Neural crest cell (in vitro differentiated cells): ENCODE results near the gene LENG9. TPM values are rescaled to one million over a fixed set of nuclear protein-coding genes. Genes with fewer than 3 reads are reported as not detected.

Experiments
- DNase-seq: peaks from one replicate; pipeline ENCODE4 v3.0.0; 2021; ENCODE audit warnings: low read depth, mixed read lengths, low spot score
- H3K27ac Mint-ChIP-seq: one replicate; pipeline ENCODE4 v1.8.0; 2021; ENCODE audit warnings: mild to moderate bottlenecking, mixed read lengths; ENCODE audit not compliant: unreplicated experiment
- H3K27me3 Mint-ChIP-seq: 2 replicates; pipeline ENCODE4 v1.8.0; 2021; ENCODE audit warnings: low read depth, mild to moderate bottlenecking, mixed read lengths
- H3K36me3 Mint-ChIP-seq: 2 replicates; pipeline ENCODE4 v1.8.0; 2021; ENCODE audit warnings: low read depth, mild to moderate bottlenecking, mixed read lengths
- H3K4me1 Mint-ChIP-seq: 2 replicates; pipeline ENCODE4 v1.8.0; 2021; ENCODE audit warnings: mixed read lengths
- H3K4me3 Mint-ChIP-seq: one replicate; pipeline ENCODE4 v1.8.0; 2021; ENCODE audit warnings: mild to moderate bottlenecking, mixed read lengths
- H3K9me3 Mint-ChIP-seq: 2 replicates; pipeline ENCODE4 v1.8.0; 2021; ENCODE audit warnings: mixed read lengths
- total RNA-seq: library from RNA; stranded (reverse); gene quantifications from 2 replicates; pipeline ENCODE4 v1.2.1, GENCODE V29; 2021
- TF ChIP-seq, protein P1 (sequence below): fragments of 200-600 bp; sonication (generic); conservative IDR thresholded peaks from 2 replicates; pipeline ENCODE4 v1.5.0; 2021; ENCODE audit warnings: antibody characterized with exemption, mild to moderate bottlenecking

Gene LENG9
- total RNA-seq, 1 donor from 2014 or later = 2.5 TPM

DNA sequence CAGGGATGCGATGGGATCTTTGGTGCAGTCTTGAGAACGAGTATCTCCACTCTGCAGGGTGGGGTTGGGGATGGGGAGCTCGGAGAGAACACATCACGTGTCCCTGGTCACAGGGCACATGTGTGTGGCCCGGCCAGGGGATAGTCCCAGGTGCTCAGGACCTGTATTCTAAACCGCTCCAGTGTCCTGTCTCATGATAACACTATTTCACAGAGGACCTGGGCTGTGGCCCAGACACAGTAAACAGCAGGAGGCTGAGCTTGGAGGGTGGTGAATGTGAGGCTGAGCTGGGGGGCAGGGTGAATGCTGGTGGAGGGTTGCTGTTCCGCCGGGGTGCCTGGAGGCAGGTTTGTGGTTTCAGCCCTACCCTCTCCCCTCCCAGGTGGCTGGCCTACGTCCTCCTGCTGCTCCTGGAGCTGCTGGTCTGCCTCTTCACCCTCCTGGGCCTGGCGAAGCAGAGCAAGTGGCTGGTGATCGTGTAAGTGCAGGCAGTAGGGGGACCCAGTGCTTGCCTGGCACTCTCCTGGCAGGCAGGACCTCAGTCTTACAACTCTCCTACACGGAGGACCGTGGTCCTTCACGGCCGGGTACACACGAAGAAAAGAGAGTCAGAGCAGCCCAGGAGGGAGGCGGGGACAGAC is 37.2 kb downstream of the LENG9 start:
- TF ChIP-seq, protein P1, sequence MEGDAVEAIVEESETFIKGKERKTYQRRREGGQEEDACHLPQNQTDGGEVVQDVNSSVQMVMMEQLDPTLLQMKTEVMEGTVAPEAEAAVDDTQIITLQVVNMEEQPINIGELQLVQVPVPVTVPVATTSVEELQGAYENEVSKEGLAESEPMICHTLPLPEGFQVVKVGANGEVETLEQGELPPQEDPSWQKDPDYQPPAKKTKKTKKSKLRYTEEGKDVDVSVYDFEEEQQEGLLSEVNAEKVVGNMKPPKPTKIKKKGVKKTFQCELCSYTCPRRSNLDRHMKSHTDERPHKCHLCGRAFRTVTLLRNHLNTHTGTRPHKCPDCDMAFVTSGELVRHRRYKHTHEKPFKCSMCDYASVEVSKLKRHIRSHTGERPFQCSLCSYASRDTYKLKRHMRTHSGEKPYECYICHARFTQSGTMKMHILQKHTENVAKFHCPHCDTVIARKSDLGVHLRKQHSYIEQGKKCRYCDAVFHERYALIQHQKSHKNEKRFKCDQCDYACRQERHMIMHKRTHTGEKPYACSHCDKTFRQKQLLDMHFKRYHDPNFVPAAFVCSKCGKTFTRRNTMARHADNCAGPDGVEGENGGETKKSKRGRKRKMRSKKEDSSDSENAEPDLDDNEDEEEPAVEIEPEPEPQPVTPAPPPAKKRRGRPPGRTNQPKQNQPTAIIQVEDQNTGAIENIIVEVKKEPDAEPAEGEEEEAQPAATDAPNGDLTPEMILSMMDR = no peak
- Mint-ChIP-seq H3K4me3 (peak overlapping the region; percentile 56), H3K4me1 (peaks cover 29% of the 10 kb centered on the region), H3K9me3 (no peaks in the 10 kb centered on the region), H3K36me3 (peaks cover 20% of the 10 kb centered on the region), H3K27me3 (peaks cover 4% of the 10 kb centered on the region), H3K27ac (peak overlapping the region; percentile 19)
- DNase-seq = no peak

DNA sequence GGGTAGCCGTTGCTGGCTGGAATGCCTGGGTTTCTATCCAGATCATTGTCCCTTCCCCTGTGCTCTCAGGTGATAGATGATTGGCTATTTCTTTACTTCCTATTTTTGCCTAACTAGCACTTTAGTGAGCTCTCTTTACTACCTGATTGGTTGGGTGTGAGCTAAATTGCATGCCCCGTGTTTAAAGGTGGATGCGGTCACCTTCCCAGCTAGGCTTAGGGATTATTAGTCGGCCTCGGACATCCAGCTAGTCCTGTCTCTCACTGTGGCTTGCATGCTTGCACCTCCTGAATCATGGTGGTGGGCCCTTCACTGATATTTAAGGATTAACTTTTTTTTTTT is 38.2 kb downstream of the LENG9 start:
- H3K27ac Mint-ChIP-seq = peak overlapping the region; percentile 57
- peaks cover 20% of the 10 kb centered on the region for H3K36me3 Mint-ChIP-seq
- TF ChIP-seq, protein P1 = no peak
- H3K4me1 Mint-ChIP-seq = peaks cover 25% of the 10 kb centered on the region
- no peak for DNase-seq
- H3K27me3 Mint-ChIP-seq = no peaks in the 10 kb centered on the region
- H3K9me3 Mint-ChIP-seq = no peaks in the 10 kb centered on the region
- H3K4me3 Mint-ChIP-seq = no peak overlapping the region

DNA sequence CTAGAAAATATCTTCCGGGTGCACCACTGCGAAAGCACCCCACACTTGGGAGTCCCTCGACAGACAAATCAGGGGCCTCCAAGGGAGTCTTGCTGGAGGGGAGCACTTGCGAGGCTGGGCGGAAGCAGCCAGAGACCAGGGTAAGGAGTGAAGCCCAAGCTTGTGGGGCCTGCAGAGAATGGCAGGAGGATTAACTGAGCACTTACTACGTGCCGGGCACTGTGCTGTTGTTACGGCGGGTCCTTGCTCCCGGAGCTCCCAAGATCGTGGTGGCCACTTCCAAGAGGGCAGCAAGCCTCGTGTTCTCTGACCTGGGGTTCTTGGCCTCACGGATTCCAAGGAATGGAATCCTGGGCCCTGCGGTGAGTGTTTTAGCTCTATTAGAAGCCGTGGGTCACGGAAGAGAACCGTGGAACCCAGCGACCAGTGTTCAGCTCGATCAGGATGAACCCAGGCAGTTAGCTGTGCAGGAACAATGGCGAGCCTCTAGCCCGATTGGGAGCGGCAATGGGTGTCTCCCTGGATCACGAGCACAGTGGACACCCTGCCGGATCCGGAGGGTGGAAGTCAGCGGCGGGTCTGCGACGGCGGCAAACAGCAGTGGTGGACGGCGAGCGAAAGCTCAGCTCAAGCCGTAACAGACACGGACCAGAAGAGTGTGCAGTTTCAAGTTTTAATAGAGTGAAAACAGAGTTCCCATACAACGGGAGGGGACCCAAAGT is 38.8 kb downstream of the LENG9 start:
- TF ChIP-seq, protein P1 = no peak
- H3K4me3 Mint-ChIP-seq = peak overlapping the region; percentile 62
- no peaks in the 10 kb centered on the region for H3K27me3 Mint-ChIP-seq
- H3K9me3 Mint-ChIP-seq = no peaks in the 10 kb centered on the region
- DNase-seq = no peak
- no peak overlapping the region for H3K27ac Mint-ChIP-seq
- H3K4me1 Mint-ChIP-seq = peaks cover 29% of the 10 kb centered on the region
- peaks cover 20% of the 10 kb centered on the region for H3K36me3 Mint-ChIP-seq

DNA sequence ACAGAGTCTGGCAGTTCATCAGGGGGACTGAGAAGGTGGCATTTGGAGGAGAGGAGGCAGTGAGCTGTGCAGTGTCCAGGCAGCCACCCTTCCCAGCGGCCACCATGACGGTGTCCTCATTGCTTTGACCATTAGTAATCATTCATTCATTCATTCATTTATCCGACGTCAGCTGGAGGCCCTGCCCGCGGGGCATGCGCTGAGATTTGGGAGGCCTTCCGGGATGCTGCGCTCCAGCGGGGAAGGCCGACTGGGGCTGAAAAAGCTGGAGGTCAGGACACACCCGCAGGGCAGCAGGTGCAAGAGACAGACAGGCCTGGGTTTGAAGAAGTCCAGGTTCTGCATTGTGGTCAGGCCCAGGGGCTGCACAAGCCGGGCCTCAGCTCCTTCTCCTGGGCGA is 39.4 kb downstream of the LENG9 start:
- H3K27ac Mint-ChIP-seq = no peak overlapping the region

DNA sequence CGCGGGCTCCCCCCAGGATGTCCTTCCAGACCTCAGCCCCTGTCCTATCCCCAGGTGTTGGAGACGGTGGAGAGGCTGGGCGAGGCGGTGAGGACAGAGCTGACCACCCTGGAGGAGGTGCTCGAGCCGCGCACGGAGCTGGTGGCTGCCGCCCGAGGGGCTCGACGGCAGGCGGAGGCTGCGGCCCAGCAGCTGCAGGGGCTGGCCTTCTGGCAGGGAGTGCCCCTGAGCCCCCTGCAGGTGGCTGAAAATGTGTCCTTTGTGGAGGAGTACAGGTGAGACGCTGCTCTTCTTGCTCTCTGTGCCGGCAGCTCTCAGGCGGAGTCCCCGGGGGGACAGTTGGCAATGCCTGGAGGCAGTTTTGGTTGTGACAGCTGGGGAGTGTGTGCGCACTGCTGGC is 41.4 kb downstream of the LENG9 start:
- Mint-ChIP-seq H3K27me3 (no peaks in the 10 kb centered on the region), H3K9me3 (no peaks in the 10 kb centered on the region), H3K4me1 (peaks cover 50% of the 10 kb centered on the region), H3K36me3 (peaks cover 31% of the 10 kb centered on the region), H3K27ac (no peak overlapping the region), H3K4me3 (peak overlapping the region; percentile 82)
- TF ChIP-seq, protein P1 = no peak
- no peak for DNase-seq

More for the DNA sequence above, 39.4 kb downstream of the LENG9 start:
- TF ChIP-seq, protein P1 = no peak
- no peak for DNase-seq
- Mint-ChIP-seq H3K27me3 (no peaks in the 10 kb centered on the region), H3K9me3 (no peaks in the 10 kb centered on the region), H3K4me3 (peak overlapping the region; percentile 23), H3K36me3 (peaks cover 21% of the 10 kb centered on the region), H3K4me1 (peaks cover 35% of the 10 kb centered on the region)
